SK-N-MC (cell line): ENCODE results near the gene SLC6A1.

Experiments used
- EZH2 ChIP-seq: fragments of 200-600 bp; sonication (generic); IDR thresholded peaks from one replicate; pipeline ENCODE4 v1.6.1; 2017; ENCODE audit warnings: antibody characterized with exemption
- FOXP2 ChIP-seq: optimal IDR thresholded peaks from 2 replicates; pipeline ENCODE3; 2011; ENCODE audit warnings: mild to moderate bottlenecking, moderate library complexity; ENCODE audit not compliant: insufficient read depth; ENCODE audit errors: extremely low read length, control extremely low read depth
- POLR2AphosphoS5 ChIP-seq: IDR thresholded peaks from 2 replicates; pipeline ENCODE4 v1.6.1; 2012; ENCODE audit warnings: mild to moderate bottlenecking, low read depth, low read length, borderline replicate concordance

GRCh38 chr3:11059090-11059798 lies 66.7 kb downstream of the SLC6A1 start:
- TF ChIP-seq EZH2 = no peak
- TF ChIP-seq FOXP2 = no peak
- TF ChIP-seq POLR2AphosphoS5 = no peak
